Esophagus muscularis mucosa (tissue), 4 donors: ENCODE results near the gene GALNT18. TPM values are rescaled to one million over a fixed set of nuclear protein-coding genes. Genes with fewer than 3 reads are reported as not detected.

Experiments used
- DNase-seq: peaks from one replicate; pipeline ENCODE4 v3.0.0-alpha.2; 2017; ENCODE audit errors: extremely low spot score
- H3K27ac ChIP-seq, 4 donors: fragments of 200-600 bp; sonication (generic); replicated peaks in 1 of 4; 1 replicate in 3 of 4; 2 replicates in 1 of 4; pipeline ENCODE4 v1.5.1; 2016 to 2019; ENCODE audit warnings: mild to moderate bottlenecking in 1 of 4
- H3K27me3 ChIP-seq, 4 donors: fragments of 200-600 bp; sonication (generic); one replicate each; pipeline versions ENCODE4 v1.5.1 to v1.6.0; 2016 to 2019
- H3K36me3 ChIP-seq, 4 donors: fragments of 200-600 bp; sonication (generic); one replicate each; pipeline ENCODE4 v1.5.1; 2016 to 2019
- H3K4me1 ChIP-seq, 4 donors: fragments of 200-600 bp; sonication (generic); one replicate each; pipeline ENCODE4 v1.5.1; 2016 to 2019
- H3K4me3 ChIP-seq, 4 donors: fragments of 200-600 bp; sonication (generic); 1 replicate in 2 of 4; 2 replicates in 2 of 4; pipeline ENCODE4 v1.5.1; 2016 to 2019; ENCODE audit warnings: mild to moderate bottlenecking in 4 of 4, moderate library complexity in 1 of 4
- H3K9me3 ChIP-seq, 4 donors: fragments of 200-600 bp; sonication (generic); 1 replicate in 3 of 4; 2 replicates in 1 of 4; pipeline ENCODE4 v1.5.1; 2016 to 2019
- CTCF ChIP-seq, 3 experiments: fragments of 200-600 bp in 2 of 3; fragments of 450-650 bp in 1 of 3; sonication (generic) in 2 of 3; IDR thresholded peaks; one replicate each; pipeline ENCODE4 v1.5.1; 2017 to 2019; ENCODE audit warnings: antibody characterized with exemption in 3 of 3, mild to moderate bottlenecking in 2 of 3, moderate library complexity in 1 of 3
- EP300 ChIP-seq: sonication (generic); formaldehyde crosslinking; IDR thresholded peaks from one replicate; pipeline ENCODE4 v1.6.1; 2017; ENCODE audit warnings: antibody characterized with exemption
- POLR2A ChIP-seq: fragments of 450-650 bp; IDR thresholded peaks from one replicate; pipeline ENCODE4 v1.6.1; 2017; ENCODE audit warnings: antibody characterized with exemption, moderate library complexity, mild to moderate bottlenecking, low read depth
- POLR2AphosphoS5 ChIP-seq, 2 donors: sonication (generic); formaldehyde crosslinking; IDR thresholded peaks; one replicate each; pipeline ENCODE4 v1.6.1; 2017; ENCODE audit warnings: antibody characterized with exemption in 2 of 2
- WGBS: methylation state at CpG from one replicate; pipeline ENCODE4 v1.1.5; 2018; 5-methylcytosine and 5-hydroxymethylcytosine counted together
- intact Hi-C: fragments of 100-400 bp; cut with DNase I; formaldehyde crosslinking; loops from one replicate; pipeline ENCODE4 v1.15.1; 2023
- total RNA-seq, 4 donors: library from RNA; depleted of rRNA; stranded (reverse); fragments of >200 nt; gene quantifications; one replicate each; pipeline versions ENCODE4 v1.1.0 to v1.2.1, GENCODE V29; 2016

Gene GALNT18
- total RNA-seq, 4 donors from 2014 or later: 29.1 to 67.0 (median 49.3) TPM

GRCh38 chr11:11461473-11461872 lies 160.3 kb downstream of the GALNT18 start:
- no peaks in the 10 kb centered on the region for H3K27me3 ChIP-seq
- WGBS: 52% methylated on average over 10 of the region's 10 CpGs
- intact Hi-C loops: no loop called here
- DNase-seq: no peak
- H3K9me3 ChIP-seq: no peaks in the 10 kb centered on the region
- TF ChIP-seq POLR2AphosphoS5 (IDR thresholded peaks at IDR 0.05) (peak; percentile 57 to 64), CTCF (IDR thresholded peaks at IDR 0.05) (no peak), EP300 (no peak)
- H3K4me3 ChIP-seq: peak overlapping the region in 1 of 4 donors; percentile 7
- H3K27ac ChIP-seq: peak overlapping the region; percentile 63 to 79 (median 70)
- no peaks in the 10 kb centered on the region for H3K36me3 ChIP-seq
- peaks cover 31 to 65% (median 47%) of the 10 kb centered on the region in 4 donors for H3K4me1 ChIP-seq

GRCh38 chr11:11459578-11459977 lies 162.2 kb downstream of the GALNT18 start:
- Histone ChIP-seq H3K27me3 (no peaks in the 10 kb centered on the region), H3K4me3 (no peak overlapping the region), H3K27ac (no peak overlapping the region), H3K36me3 (no peaks in the 10 kb centered on the region), H3K4me1 (peaks cover 31 to 69% (median 49%) of the 10 kb centered on the region in 4 donors), H3K9me3 (no peaks in the 10 kb centered on the region)
- TF ChIP-seq POLR2A (no peak), CTCF (IDR thresholded peaks at IDR 0.05) (no peak), EP300 (no peak), POLR2AphosphoS5 (IDR thresholded peaks at IDR 0.05) (no peak)
- DNase-seq: no peak
- intact Hi-C loops: no loop called here
- 100% methylated on average over 3 of the region's 3 CpGs for WGBS

- WGBS: 83% methylated on average over 9 of the region's 9 CpGs
- intact Hi-C loops: no loop called here
- no peak overlapping the region for H3K4me3 ChIP-seq
Measured at GRCh38 chr11:11458485-11458884, 163.3 kb downstream of the GALNT18 start.

GRCh38 chr11:11458001-11458400 lies 163.8 kb downstream of the GALNT18 start:
- no peak for DNase-seq
- Histone ChIP-seq H3K36me3 (no peaks in the 10 kb centered on the region), H3K27me3 (no peaks in the 10 kb centered on the region), H3K27ac (no peak overlapping the region), H3K9me3 (no peaks in the 10 kb centered on the region), H3K4me3 (no peak overlapping the region), H3K4me1 (peaks cover 27 to 54% (median 41%) of the 10 kb centered on the region in 4 donors)
- TF ChIP-seq POLR2AphosphoS5 (IDR thresholded peaks at IDR 0.05): no peak
- TF ChIP-seq EP300: no peak
- no peak for TF ChIP-seq CTCF (IDR thresholded peaks at IDR 0.05)
- no peak for TF ChIP-seq POLR2A
- WGBS: 86% methylated on average over 5 of the region's 5 CpGs
- intact Hi-C loops: no loop called here

More at GRCh38 chr11:11458485-11458884, 163.3 kb downstream of the GALNT18 start:
- H3K27me3 ChIP-seq: no peaks in the 10 kb centered on the region
- H3K9me3 ChIP-seq: no peaks in the 10 kb centered on the region
- H3K27ac ChIP-seq: no peak overlapping the region
- no peak for TF ChIP-seq EP300
- TF ChIP-seq POLR2A: no peak
- no peak for TF ChIP-seq POLR2AphosphoS5 (IDR thresholded peaks at IDR 0.05)
- no peaks in the 10 kb centered on the region for H3K36me3 ChIP-seq
- no peak for DNase-seq
- peaks cover 31 to 59% (median 44%) of the 10 kb centered on the region in 4 donors for H3K4me1 ChIP-seq

GRCh38 chr11:11456866-11457265 lies 164.9 kb downstream of the GALNT18 start:
- Histone ChIP-seq H3K36me3 (no peaks in the 10 kb centered on the region), H3K9me3 (no peaks in the 10 kb centered on the region), H3K27ac (no peak overlapping the region), H3K4me3 (no peak overlapping the region), H3K27me3 (no peaks in the 10 kb centered on the region), H3K4me1 (peaks cover 16 to 42% (median 32%) of the 10 kb centered on the region in 4 donors)
- WGBS: 67% methylated on average over 1 of the region's 3 CpGs
- DNase-seq: no peak
- TF ChIP-seq POLR2A (no peak), POLR2AphosphoS5 (IDR thresholded peaks at IDR 0.05) (no peak), CTCF (IDR thresholded peaks at IDR 0.05) (no peak), EP300 (no peak)
- intact Hi-C loops: no loop called here
